ENCODE measurements around the gene LSP1. TPM values are rescaled to one million over a fixed set of nuclear protein-coding genes. Genes with fewer than 3 reads are reported as not detected.

Gene LSP1
- total and polyA plus RNA-seq, 2 experiments from 2014 or later = 2.8 TPM; not detected in 1

- H3K36me3 ChIP-seq = no peaks in the 10 kb centered on the region
- no peak for DNase-seq (ENCODE audit: low read depth in 1 of 2, low spot score in 1 of 2)
- no peaks in the 10 kb centered on the region for H3K9me3 ChIP-seq (ENCODE audit: low read depth)
- H3K27me3 ChIP-seq = no peaks in the 10 kb centered on the region
- no peak within 1 kb of the TSS for H3K4me3 ChIP-seq
- no peaks in the 10 kb centered on the region for H3K4me1 ChIP-seq (ENCODE audit: low read depth)
- no peak within 1 kb of the TSS for H3K27ac ChIP-seq
- no peak for TF ChIP-seq CTCF (IDR thresholded peaks at IDR 0.05; ENCODE audit: low read depth, low read length)
Observed at GRCh38 chr11:1891831-1892115, 38.9 kb downstream of the LSP1 start, which contains the start of gene PRR33. Gene PRR33 (minus strand): TSS chr11:1891895. CDS start chr11:1890584, 1,311 bp downstream.

- no peak for DNase-seq (ENCODE audit: low read depth in 1 of 2, low spot score in 1 of 2)
- Histone ChIP-seq H3K27ac (no peak overlapping the region), H3K4me1 (ENCODE audit: low read depth) (no peaks in the 10 kb centered on the region), H3K4me3 (no peak overlapping the region), H3K36me3 (no peaks in the 10 kb centered on the region), H3K9me3 (ENCODE audit: low read depth) (no peaks in the 10 kb centered on the region), H3K27me3 (no peaks in the 10 kb centered on the region)
- TF ChIP-seq CTCF (IDR thresholded peaks at IDR 0.05; ENCODE audit: low read depth, low read length) = no peak
Observed at GRCh38 chr11:1892116-1892515, 39.2 kb downstream of the LSP1 start.

GRCh38 chr11:1892558-1892957, 39.7 kb downstream of the LSP1 start:
- TF ChIP-seq CTCF (IDR thresholded peaks at IDR 0.05; ENCODE audit: low read depth, low read length) = no peak
- no peaks in the 10 kb centered on the region for H3K9me3 ChIP-seq (ENCODE audit: low read depth)
- H3K4me1 ChIP-seq (ENCODE audit: low read depth) = no peaks in the 10 kb centered on the region
- no peak overlapping the region for H3K27ac ChIP-seq
- no peak overlapping the region for H3K4me3 ChIP-seq
- no peaks in the 10 kb centered on the region for H3K27me3 ChIP-seq
- DNase-seq (ENCODE audit: low read depth in 1 of 2, low spot score in 1 of 2) = no peak
- H3K36me3 ChIP-seq = no peaks in the 10 kb centered on the region

DNA sequence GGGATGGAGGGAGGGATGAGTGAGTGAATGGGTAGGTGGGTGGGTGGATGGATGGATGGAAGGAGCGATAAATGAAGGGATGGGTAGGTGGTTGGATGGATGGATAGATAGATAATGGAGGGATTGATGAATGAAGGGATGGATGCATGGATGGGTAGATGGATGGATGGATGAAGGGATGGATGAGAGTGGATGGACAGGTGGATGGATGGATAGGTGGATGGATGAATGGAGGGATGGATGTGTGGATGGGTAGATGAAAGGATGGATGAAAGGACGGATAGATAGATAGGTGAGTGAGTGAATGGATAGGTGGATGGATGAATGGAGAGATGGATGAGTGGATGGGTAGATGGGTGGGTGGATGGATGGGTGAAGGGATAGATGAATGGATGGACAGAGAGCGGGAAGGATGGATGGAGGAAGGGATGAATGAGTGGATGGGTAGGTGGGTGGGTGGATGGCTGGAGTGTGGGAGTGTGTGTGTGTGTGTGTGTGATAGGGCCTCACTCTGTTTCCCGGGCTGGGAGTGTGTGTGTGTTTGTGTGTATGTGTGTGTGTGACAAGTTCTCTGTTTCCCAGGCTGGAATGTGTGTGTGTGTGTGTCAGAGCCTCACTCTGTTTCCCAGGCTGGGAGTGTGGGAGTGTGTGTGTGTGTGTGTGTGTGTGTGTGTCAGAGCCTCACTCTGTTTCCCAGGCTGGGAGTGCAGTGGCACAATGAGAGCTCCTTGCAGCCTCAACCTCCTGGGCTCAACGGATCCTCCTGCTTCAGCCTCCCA, 40.9 kb downstream of the LSP1 start:
- no peaks in the 10 kb centered on the region for H3K36me3 ChIP-seq
- no peak for TF ChIP-seq CTCF (IDR thresholded peaks at IDR 0.05; ENCODE audit: low read depth, low read length)

DNA sequence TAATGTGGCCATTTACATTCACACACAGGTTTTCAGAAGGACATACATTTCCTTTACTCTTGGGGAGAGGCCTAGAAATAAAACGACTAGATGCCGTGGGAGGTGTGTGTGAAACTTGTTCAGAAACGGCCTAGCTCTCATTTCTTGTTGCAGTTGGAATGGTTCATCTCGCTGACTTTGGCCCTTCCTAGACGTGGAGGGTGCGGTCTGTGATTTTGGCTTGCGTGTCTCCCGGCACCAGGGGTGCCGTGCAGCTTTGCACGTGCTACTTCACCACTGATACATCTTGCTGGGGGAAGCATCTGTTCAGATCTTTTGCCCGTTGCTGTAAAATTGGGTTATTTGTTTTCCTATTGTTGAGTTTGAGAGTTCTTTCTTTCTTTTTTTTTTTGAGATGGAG, 41.9 kb downstream of the LSP1 start:
- no peaks in the 10 kb centered on the region for H3K36me3 ChIP-seq
- H3K27ac ChIP-seq = no peak overlapping the region
- no peak for DNase-seq (ENCODE audit: low read depth in 1 of 2, low spot score in 1 of 2)
- H3K4me3 ChIP-seq = no peak overlapping the region
- no peak for TF ChIP-seq CTCF (IDR thresholded peaks at IDR 0.05; ENCODE audit: low read depth, low read length)
- no peaks in the 10 kb centered on the region for H3K4me1 ChIP-seq (ENCODE audit: low read depth)
- H3K27me3 ChIP-seq = no peaks in the 10 kb centered on the region
- no peaks in the 10 kb centered on the region for H3K9me3 ChIP-seq (ENCODE audit: low read depth)

More for the DNA sequence above, 40.9 kb downstream of the LSP1 start:
- H3K4me3 ChIP-seq = no peak overlapping the region
- H3K9me3 ChIP-seq (ENCODE audit: low read depth) = no peaks in the 10 kb centered on the region
- peak in 1 of 2 donors; percentile 34 for DNase-seq (ENCODE audit: low read depth in 1 of 2, low spot score in 1 of 2)
- H3K27ac ChIP-seq = no peak overlapping the region
- no peaks in the 10 kb centered on the region for H3K27me3 ChIP-seq
- no peaks in the 10 kb centered on the region for H3K4me1 ChIP-seq (ENCODE audit: low read depth)
